Breast epithelium (tissue), 4 donors: ENCODE data around the gene UMODL1. TPM values are rescaled to one million over a fixed set of nuclear protein-coding genes. Genes with fewer than 3 reads are reported as not detected.

ENCODE experiments used
- DNase-seq, 2 donors: peaks; one replicate each; pipeline ENCODE4 v3.0.0-alpha.2; 2019; ENCODE audit warnings: low spot score in 2 of 2
- H3K27ac ChIP-seq, 2 donors: fragments of 200-600 bp; sonication (generic) in 1 of 2; one replicate each; pipeline ENCODE4 v1.5.1; 2016 to 2019; ENCODE audit warnings: mild to moderate bottlenecking in 1 of 2
- H3K27me3 ChIP-seq, 2 donors: fragments of 200-600 bp; sonication (generic) in 1 of 2; one replicate each; pipeline versions ENCODE4 v1.5.1 to v1.6.0; 2017 to 2019; ENCODE audit warnings: control low read depth in 1 of 2, mild to moderate bottlenecking in 1 of 2
- H3K36me3 ChIP-seq: fragments of 200-600 bp; one replicate; pipeline ENCODE4 v1.5.1; 2019
- H3K4me1 ChIP-seq, 2 donors: fragments of 200-600 bp; sonication (generic); one replicate each; pipeline ENCODE4 v1.5.1; 2016 to 2019; ENCODE audit warnings: control low read depth in 1 of 2
- H3K4me3 ChIP-seq, 3 donors: fragments of 200-600 bp; sonication (generic); 1 replicate in 2 of 3; 2 replicates in 1 of 3; pipeline ENCODE4 v1.5.1; 2016 to 2019; ENCODE audit warnings: mild to moderate bottlenecking in 3 of 3, moderate library complexity in 2 of 3
- H3K9me3 ChIP-seq, 2 donors: fragments of 200-600 bp; sonication (generic) in 1 of 2; one replicate each; pipeline ENCODE4 v1.5.1; 2016 to 2019; ENCODE audit warnings: control low read depth in 1 of 2
- POLR2A ChIP-seq: fragments of 450-650 bp; IDR thresholded peaks from one replicate; pipeline ENCODE4 v1.6.1; 2016; ENCODE audit warnings: antibody characterized with exemption, mild to moderate bottlenecking, moderate library complexity
- POLR2AphosphoS5 ChIP-seq, 3 donors: sonication (generic); formaldehyde crosslinking; IDR thresholded peaks; one replicate each; pipeline ENCODE4 v1.6.1; 2017; ENCODE audit warnings: antibody characterized with exemption in 3 of 3
- intact Hi-C: fragments of 100-400 bp; cut with DNase I; formaldehyde crosslinking; loops from one replicate; pipeline ENCODE4 v1.15.1; 2023; ENCODE audit warnings: low total_unique reads
- total RNA-seq, 3 donors: library from RNA; depleted of rRNA; stranded (reverse); fragments of >200 nt; gene quantifications; one replicate each; pipeline ENCODE4 v1.1.0, GENCODE V29; 2016
- TF ChIP-seq, protein P1 (sequence below), 3 donors: fragments of 450-650 bp; IDR thresholded peaks; one replicate each; pipeline ENCODE4 v1.5.1; 2016 to 2017; ENCODE audit warnings: antibody characterized with exemption in 3 of 3, mild to moderate bottlenecking in 3 of 3, moderate library complexity in 3 of 3

The UMODL1 gene
- total RNA-seq, 3 donors from 2014 or later, result not detected

DNA sequence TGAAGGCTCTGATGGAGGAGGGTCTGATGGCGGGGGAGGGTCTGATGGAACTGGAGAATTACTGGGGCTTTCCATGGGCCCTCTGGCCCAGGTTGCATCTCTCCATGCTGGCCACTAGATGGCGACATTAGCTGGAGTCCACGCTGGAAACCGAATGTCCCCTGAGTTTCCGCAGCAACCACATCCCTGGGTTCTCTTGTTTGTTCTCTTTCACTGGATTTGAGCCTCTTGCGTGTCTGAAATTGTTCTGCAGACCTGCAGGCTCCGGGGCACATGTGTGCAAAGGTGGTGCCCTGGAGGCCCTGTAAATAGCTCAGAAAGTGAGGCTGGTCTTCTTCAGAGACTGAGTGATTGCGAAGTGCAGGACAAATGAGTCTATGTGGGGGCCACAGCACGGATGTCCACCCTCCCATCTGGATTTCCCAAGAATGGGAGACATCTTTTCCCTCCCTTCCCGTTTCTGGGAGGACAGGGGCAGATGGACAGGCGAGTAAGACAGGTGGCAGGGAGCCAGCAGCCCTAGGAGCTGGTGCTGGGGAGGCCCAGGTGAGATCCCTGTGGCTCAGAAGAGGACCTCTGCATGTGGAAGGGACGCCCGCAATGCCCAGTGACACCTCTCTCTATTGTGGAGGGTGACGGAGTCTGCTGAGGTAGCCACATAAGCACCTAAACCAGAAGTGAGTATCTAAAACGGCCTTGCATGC, 74.6 kb downstream of the UMODL1 start:
- H3K27ac ChIP-seq, result no peak overlapping the region

DNA sequence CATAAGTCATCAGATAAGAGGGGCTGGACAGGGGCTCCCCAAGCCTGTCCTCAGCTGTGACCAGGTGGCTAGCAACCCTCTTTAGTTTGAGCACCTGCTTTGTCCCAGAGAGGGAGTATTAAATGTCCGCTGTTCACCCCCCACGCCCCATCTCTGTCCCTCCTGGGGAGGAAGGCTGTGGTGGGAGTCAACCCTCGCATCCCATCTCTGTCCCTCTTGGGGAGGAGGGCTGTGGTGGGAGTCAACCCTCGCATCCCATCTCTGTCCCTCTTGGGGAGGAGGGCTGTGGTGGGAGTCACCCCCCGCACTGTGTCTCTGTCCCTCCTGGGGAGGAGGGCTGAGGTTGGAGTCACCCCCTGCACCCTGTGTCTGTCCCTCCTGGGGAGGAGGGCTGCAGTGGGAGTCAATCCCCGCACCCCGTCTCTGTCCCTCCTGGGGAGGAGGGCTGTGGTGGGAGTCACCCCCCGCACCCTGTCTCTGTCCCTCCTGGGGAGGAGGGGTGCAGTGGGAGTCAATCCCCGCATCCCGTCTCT, 75.2 kb downstream of the UMODL1 start:
- Histone ChIP-seq H3K36me3 (no peaks in the 10 kb centered on the region), H3K27ac (no peak overlapping the region), H3K4me1 (no peaks in the 10 kb centered on the region), H3K9me3 (no peaks in the 10 kb centered on the region), H3K27me3 (no peaks in the 10 kb centered on the region), H3K4me3 (no peak overlapping the region)
- intact Hi-C loops, result no loop called here
- DNase-seq, result peak in 1 of 2 donors; percentile 30
- TF ChIP-seq POLR2AphosphoS5 (IDR thresholded peaks at IDR 0.05) (no peak), POLR2A (no peak)
- TF ChIP-seq, protein P1, sequence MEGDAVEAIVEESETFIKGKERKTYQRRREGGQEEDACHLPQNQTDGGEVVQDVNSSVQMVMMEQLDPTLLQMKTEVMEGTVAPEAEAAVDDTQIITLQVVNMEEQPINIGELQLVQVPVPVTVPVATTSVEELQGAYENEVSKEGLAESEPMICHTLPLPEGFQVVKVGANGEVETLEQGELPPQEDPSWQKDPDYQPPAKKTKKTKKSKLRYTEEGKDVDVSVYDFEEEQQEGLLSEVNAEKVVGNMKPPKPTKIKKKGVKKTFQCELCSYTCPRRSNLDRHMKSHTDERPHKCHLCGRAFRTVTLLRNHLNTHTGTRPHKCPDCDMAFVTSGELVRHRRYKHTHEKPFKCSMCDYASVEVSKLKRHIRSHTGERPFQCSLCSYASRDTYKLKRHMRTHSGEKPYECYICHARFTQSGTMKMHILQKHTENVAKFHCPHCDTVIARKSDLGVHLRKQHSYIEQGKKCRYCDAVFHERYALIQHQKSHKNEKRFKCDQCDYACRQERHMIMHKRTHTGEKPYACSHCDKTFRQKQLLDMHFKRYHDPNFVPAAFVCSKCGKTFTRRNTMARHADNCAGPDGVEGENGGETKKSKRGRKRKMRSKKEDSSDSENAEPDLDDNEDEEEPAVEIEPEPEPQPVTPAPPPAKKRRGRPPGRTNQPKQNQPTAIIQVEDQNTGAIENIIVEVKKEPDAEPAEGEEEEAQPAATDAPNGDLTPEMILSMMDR (IDR thresholded peaks at IDR 0.05), result no peak

More for the DNA sequence above, 74.6 kb downstream of the UMODL1 start:
- Histone ChIP-seq H3K4me3 (no peak overlapping the region), H3K4me1 (no peaks in the 10 kb centered on the region), H3K27me3 (no peaks in the 10 kb centered on the region), H3K36me3 (no peaks in the 10 kb centered on the region), H3K9me3 (no peaks in the 10 kb centered on the region)
- TF ChIP-seq POLR2A (no peak), POLR2AphosphoS5 (IDR thresholded peaks at IDR 0.05) (peak in 1 of 3 donors; percentile 50)
- TF ChIP-seq, protein P1 (IDR thresholded peaks at IDR 0.05), result peak; percentile 85 to 95 (median 85)
- DNase-seq, result peak; percentile 37 to 57
- intact Hi-C loops, result loop anchor here (2.0 kb wide), 1 partner anchor 301 kb away; no protein-coding TSS in a partner anchor

DNA sequence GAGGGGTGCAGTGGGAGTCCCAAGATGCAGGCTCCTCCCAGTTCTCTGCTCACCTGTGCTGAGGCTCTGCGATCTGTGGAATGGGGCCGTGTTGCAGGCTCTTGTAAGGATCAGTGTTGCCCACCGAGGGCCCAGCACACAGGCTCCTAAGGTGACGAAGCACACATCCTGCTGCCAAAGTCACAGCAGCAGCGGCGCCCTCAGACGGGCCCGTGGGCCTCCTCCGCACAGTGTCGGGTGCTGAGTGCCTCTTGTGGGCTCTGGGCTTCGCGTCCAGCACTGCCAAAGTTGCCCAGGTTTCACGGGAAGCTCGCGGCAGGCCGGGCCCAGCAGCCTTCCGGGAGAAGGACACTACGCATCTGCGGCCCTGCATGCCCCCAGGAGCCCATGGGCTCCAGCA, 75.7 kb downstream of the UMODL1 start:
- no peaks in the 10 kb centered on the region for H3K9me3 ChIP-seq
- no peak overlapping the region for H3K27ac ChIP-seq
- DNase-seq, result peak in 1 of 2 donors; percentile 31
- H3K36me3 ChIP-seq, result no peaks in the 10 kb centered on the region
- no peaks in the 10 kb centered on the region for H3K4me1 ChIP-seq
- TF ChIP-seq POLR2A (no peak), POLR2AphosphoS5 (IDR thresholded peaks at IDR 0.05) (no peak)
- TF ChIP-seq, protein P1 (IDR thresholded peaks at IDR 0.05), result no peak
- no peak overlapping the region for H3K4me3 ChIP-seq
- intact Hi-C loops, result no loop called here
- no peaks in the 10 kb centered on the region for H3K27me3 ChIP-seq

DNA sequence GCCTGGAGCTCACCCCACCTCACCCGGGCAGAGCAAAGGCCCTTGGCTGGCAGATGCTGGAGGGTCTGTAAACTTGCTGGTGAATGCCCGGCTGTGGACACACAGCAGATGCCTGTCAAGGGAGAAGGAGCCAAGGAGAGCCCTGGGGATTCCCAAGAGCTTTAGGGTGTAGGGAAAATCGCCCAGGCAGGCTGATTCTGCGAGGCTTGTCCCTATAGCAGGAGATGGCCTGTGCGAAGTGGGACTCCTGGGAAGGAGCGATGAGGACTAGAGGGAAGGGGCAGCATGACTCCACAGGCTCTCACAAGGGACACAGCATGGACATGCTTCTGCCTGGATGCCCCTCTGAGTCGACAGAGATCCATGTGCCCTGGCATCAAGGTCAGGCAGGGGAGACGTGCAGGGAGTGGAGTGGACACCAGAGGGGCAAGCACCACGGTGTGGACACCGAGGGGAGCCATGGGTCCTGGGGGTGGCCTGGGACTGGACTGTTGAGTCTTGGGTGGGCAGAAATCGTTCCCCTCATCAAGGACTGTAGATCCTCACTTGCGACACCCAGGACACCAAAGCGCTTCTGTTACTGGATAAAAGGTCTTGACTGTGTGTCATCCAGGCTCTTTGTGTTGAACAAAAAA, 76.4 kb downstream of the UMODL1 start:
- H3K4me3 ChIP-seq, result no peak overlapping the region
- TF ChIP-seq, protein P1 (IDR thresholded peaks at IDR 0.05), result no peak
- TF ChIP-seq POLR2AphosphoS5 (IDR thresholded peaks at IDR 0.05), result no peak
- TF ChIP-seq POLR2A, result no peak
- DNase-seq, result peak in 1 of 2 donors; percentile 22
- no peaks in the 10 kb centered on the region for H3K9me3 ChIP-seq
- H3K4me1 ChIP-seq, result no peaks in the 10 kb centered on the region
- H3K27ac ChIP-seq, result no peak overlapping the region
- intact Hi-C loops, result no loop called here
- no peaks in the 10 kb centered on the region for H3K27me3 ChIP-seq
- no peaks in the 10 kb centered on the region for H3K36me3 ChIP-seq

DNA sequence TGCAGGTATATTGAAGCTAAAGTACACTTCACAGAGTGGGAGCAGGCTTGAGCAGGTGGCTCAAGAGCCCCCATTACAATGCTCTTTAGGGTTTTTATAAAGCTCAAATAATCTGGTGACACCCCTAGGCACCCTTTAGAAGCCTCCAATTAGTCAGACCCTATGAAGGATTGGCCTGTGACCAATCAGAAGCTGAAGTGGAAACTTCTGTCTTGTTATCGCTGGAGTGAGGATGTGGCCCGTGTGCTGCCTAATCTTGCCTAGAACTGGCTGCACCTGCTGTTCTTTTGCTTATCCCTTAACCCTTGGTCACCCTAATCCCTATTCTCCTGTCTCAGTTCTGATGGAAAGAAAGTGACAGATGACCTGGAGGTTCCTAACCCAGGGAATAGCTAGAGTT, 77.0 kb downstream of the UMODL1 start:
- H3K27ac ChIP-seq, result no peak overlapping the region
- H3K9me3 ChIP-seq, result no peaks in the 10 kb centered on the region
- intact Hi-C loops, result no loop called here
- no peaks in the 10 kb centered on the region for H3K36me3 ChIP-seq
- TF ChIP-seq POLR2AphosphoS5 (IDR thresholded peaks at IDR 0.05), result no peak
- TF ChIP-seq, protein P1 (IDR thresholded peaks at IDR 0.05), result no peak
- no peak for TF ChIP-seq POLR2A
- no peak for DNase-seq
- no peaks in the 10 kb centered on the region for H3K4me1 ChIP-seq
- H3K4me3 ChIP-seq, result no peak overlapping the region
- H3K27me3 ChIP-seq, result no peaks in the 10 kb centered on the region
